Cardiac fibroblast (primary cell): ENCODE data around the gene LAMA2.
A peak's percentile ranks its signal among the peaks of the same experiment; 100 is the strongest.

Experiments used
- DNase-seq, 2 donors: peaks; one replicate each; pipeline versions ENCODE4 v3.0.0 to v3.0.0-alpha.2; 2010; ENCODE audit warnings: low read depth in 2 of 2
- H3K4me3 ChIP-seq, 2 donors: replicated peaks in 1 of 2; 1 replicate in 1 of 2; 2 replicates in 1 of 2; pipeline ENCODE4 v1.5.1; 2011; ENCODE audit warnings: low read depth in 2 of 2, low read length in 2 of 2, mild to moderate bottlenecking in 2 of 2, moderate library complexity in 1 of 2
- TF ChIP-seq, protein P1 (sequence below): IDR thresholded peaks from one replicate; pipeline ENCODE4 v1.5.1; 2011; ENCODE audit warnings: low read depth, mild to moderate bottlenecking, low read length, inconsistent platforms

Gene LAMA2

DNA sequence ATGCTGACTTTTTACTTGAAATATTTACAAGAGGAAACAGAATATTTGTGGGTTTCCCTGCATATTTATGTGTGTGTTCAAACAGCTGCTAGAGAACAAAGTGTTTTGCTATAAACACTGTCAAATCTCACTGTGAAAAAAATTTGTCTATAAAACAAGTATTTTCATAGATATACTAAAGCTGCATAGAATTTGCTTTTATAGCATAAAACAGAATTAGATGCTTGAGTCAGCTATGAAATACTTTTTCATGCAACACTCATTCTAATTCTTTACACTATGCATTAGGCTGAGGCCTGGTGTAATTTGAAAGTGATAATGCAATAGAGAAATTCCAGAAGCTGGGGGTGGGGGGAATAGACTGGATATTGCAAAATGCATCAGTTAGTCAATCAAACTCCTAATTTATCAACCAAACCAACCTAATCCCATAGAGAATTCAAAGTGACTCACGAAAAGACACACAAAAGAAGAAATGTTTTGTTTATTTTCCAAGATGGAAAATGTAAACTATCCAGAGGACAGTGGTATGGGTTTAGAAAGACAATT is 148.2 kb downstream of the LAMA2 start:
- TF ChIP-seq, protein P1, sequence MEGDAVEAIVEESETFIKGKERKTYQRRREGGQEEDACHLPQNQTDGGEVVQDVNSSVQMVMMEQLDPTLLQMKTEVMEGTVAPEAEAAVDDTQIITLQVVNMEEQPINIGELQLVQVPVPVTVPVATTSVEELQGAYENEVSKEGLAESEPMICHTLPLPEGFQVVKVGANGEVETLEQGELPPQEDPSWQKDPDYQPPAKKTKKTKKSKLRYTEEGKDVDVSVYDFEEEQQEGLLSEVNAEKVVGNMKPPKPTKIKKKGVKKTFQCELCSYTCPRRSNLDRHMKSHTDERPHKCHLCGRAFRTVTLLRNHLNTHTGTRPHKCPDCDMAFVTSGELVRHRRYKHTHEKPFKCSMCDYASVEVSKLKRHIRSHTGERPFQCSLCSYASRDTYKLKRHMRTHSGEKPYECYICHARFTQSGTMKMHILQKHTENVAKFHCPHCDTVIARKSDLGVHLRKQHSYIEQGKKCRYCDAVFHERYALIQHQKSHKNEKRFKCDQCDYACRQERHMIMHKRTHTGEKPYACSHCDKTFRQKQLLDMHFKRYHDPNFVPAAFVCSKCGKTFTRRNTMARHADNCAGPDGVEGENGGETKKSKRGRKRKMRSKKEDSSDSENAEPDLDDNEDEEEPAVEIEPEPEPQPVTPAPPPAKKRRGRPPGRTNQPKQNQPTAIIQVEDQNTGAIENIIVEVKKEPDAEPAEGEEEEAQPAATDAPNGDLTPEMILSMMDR: no peak
- H3K4me3 ChIP-seq: no peak overlapping the region
- DNase-seq: peak; percentile 68 to 77

DNA sequence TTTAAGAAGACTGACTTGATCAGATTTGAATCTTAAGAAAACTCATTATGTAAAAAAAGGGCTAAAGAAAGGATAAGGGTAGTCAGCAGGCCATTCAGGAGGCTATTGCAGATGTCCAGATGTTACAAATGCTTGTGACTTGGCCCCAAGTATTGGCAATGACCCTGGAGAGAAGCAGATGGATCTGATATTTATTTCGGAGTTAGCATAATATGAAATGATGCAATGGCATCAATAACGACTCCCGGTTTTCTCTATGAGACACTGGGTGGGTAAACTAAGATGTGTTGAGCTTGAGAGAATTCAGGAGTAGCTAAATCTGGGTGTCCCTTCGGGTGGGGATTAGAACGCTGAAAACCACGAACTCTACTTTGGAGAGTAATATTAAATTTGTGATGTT is 149.7 kb downstream of the LAMA2 start:
- H3K4me3 ChIP-seq: no peak overlapping the region
- peak in 1 of 2 donors; percentile 27 for DNase-seq
- TF ChIP-seq, protein P1: no peak

DNA sequence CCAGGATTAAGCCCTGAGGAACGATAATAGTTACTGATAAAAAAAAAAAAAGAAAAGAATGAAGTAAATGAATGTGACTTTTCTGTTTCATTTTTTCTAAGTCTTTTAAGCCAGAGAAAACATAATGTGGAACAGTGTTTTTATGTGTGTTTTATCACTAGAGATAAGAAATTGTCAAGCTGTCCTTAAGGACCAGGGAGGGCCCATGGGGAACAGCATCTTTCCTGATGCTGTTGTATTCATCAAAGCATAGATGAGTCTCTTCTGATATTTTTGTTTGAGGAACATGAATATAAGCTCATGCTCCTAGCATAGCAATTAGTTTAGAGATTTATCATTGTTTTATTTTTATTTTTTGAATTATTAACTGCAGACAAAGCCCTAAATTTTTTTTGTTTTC is 150.2 kb downstream of the LAMA2 start:
- TF ChIP-seq, protein P1: no peak
- DNase-seq: no peak
- H3K4me3 ChIP-seq: no peak overlapping the region

DNA sequence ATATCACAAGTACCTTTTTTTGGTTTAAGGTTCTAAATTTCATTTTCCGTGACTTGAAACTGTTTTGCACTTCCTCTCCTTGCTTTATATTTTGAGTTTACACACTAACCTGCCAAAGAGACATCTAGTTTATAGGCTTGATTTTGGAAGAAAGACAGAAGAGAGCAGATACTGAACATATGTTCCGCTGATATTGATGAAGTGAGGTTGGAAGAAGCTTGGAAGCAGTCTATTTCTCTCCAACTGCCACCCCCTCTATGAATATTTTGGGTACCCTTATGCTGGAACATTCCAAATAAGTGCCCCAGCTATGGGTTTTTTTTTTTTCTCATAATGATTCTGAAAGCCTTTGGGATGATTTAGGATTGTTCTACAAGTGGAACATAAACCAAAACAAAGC is 150.6 kb downstream of the LAMA2 start:
- TF ChIP-seq, protein P1: no peak
- no peak overlapping the region for H3K4me3 ChIP-seq
- no peak for DNase-seq

DNA sequence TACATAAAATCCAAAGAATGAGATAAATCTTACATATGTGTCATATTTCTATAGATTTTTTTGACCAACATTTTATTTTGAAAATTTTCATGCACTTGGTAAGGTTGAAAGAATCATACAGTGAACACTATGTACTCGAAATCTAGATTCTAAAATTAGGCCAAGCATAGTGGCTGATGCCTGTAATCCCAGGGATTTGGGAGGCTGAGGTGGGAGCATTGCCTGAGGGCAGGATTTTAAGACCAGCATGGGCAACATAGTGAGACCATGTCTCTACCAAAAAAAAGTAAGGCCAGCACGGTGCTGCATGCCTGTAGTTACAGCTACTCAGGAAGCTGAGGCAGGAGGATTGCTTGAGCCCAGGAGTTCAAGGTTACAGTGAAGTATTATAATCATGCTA is 158.6 kb downstream of the LAMA2 start:
- DNase-seq: no peak
- no peak overlapping the region for H3K4me3 ChIP-seq
- TF ChIP-seq, protein P1: no peak

DNA sequence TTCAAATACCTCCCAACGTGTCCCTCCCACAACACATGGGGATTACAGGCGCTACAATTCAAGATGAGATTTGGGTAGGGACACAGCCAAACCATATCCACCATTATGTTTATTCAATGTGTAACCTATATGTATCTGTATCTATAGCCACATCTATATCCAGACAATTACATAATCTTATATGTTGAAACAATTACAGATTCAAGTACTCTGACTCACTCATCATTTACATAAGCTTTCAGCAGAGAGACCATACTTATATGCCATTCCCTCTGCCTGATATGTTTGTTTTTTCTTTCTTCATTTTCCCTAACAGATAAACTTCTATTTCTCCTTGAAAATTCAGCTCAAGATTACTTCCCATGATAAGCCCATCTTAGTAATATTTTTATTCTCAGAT is 163.6 kb downstream of the LAMA2 start:
- H3K4me3 ChIP-seq: no peak overlapping the region
- DNase-seq: peak in 1 of 2 donors; percentile 13
- TF ChIP-seq, protein P1: no peak

DNA sequence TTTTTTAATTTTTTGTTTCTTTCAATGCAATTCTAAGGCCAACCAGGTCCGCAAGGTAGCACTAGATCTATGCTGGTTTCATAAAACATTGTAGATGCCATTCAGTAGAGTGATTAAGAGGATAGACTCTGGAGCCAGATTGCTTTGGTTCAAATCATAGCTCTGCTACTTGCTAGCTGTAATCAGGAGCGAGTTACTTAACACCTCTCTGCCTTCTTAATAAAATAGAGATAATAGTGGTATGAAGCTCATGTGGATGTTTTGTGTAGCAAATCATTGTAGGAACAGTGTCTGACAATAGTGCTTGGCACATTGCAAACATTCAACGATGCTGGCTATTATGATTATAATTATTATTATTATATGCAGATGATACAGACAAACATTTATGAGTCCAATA is 164.9 kb downstream of the LAMA2 start:
- no peak overlapping the region for H3K4me3 ChIP-seq
- TF ChIP-seq, protein P1: no peak
- DNase-seq: no peak
